22Rv1 (cell line): ENCODE data around the gene GREM2.

Experiments
- H3K27ac ChIP-seq: fragments of 450-650 bp; 2 replicates; pipeline ENCODE4 v1.5.1; 2017
- ZFX ChIP-seq: fragments of 450-650 bp; IDR thresholded peaks from 2 replicates; pipeline ENCODE4 v1.6.1; 2017; ENCODE audit warnings: antibody characterized with exemption, borderline replicate concordance
- TF ChIP-seq, protein P1 (sequence below): fragments of 450-650 bp; IDR thresholded peaks from 2 replicates; pipeline ENCODE4 v1.5.1; 2017; ENCODE audit warnings: mild to moderate bottlenecking

GREM2 gene

DNA sequence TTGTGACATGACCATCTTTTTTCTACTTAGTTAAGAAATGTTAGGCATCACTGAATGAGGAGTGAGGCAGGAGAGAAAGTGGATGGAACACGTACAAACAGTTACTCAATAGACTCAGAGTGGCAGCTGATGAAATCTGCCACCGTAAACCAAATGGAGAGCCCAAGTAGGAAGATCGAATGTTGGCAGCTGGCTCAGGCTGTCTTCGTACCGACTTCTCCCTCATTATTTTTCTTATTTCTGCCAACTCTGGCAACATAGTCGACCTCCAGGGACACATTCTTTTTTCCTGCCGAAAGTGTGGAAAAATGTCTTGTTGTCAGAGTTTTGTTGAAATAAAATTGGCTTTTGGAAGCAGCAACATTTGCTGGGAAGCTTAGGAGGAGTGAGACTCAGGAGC is 143.3 kb downstream of the GREM2 start:
- no peak overlapping the region for H3K27ac ChIP-seq
- TF ChIP-seq, protein P1, sequence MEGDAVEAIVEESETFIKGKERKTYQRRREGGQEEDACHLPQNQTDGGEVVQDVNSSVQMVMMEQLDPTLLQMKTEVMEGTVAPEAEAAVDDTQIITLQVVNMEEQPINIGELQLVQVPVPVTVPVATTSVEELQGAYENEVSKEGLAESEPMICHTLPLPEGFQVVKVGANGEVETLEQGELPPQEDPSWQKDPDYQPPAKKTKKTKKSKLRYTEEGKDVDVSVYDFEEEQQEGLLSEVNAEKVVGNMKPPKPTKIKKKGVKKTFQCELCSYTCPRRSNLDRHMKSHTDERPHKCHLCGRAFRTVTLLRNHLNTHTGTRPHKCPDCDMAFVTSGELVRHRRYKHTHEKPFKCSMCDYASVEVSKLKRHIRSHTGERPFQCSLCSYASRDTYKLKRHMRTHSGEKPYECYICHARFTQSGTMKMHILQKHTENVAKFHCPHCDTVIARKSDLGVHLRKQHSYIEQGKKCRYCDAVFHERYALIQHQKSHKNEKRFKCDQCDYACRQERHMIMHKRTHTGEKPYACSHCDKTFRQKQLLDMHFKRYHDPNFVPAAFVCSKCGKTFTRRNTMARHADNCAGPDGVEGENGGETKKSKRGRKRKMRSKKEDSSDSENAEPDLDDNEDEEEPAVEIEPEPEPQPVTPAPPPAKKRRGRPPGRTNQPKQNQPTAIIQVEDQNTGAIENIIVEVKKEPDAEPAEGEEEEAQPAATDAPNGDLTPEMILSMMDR = no peak
- no peak for TF ChIP-seq ZFX

DNA sequence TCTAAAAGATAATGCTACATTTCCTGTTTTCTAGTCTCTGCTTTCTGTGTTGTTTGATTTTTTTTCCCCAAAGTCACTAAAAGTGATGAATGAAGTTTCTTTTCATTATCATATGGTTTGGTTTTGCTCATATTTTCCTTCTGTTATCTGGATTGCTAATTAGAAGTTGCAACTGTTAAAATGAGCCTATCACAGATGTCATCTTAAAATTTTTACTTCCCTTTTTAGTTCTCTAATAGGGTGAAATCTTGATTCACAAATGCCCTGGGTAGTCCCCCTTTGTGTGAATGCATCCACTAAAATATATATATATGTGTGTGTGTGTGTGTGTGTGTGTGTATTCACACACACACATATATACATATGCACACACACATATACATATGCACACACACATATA is 144.1 kb downstream of the GREM2 start:
- TF ChIP-seq, protein P1 = no peak
- no peak overlapping the region for H3K27ac ChIP-seq

DNA sequence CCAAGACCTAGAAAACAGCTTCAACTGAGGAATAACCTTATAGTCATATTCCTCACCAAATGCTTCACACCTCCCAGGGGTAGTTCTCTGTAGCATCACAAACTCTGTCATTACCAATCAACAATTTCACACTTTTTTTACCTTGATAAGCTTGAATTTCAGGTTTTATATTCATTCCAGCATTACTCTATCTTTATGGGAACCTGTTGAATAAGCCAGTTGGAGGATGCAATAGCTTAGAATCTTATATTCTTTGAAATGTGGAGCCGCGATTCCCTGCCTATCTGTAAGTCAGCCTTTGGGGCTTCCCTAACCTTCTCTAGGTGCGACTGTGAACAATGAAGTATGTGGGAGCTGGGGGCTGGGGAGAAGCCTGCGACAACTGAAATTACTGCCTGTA is 145.4 kb downstream of the GREM2 start:
- TF ChIP-seq, protein P1 = no peak
- no peak for TF ChIP-seq ZFX
- no peak overlapping the region for H3K27ac ChIP-seq

DNA sequence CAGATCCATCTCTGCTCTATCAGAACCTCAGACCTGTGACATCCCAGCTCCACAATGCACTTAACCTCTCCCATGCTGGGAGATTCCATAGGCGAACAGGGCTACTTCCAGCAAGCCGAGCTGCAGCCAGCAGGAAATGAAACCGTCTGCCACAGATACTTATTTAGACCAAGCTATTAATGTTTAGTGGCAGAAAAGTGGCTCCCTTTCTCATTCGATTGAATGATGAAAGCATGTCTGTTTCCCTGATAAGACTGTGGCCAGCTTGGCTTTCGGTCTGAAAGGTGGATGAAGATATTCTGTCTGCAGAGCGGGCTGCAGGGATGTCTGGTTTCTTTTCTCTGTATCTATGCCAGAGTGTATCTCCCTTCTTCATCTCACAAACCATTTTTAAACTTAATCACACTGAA is 146.4 kb downstream of the GREM2 start:
- TF ChIP-seq, protein P1 = no peak
- no peak for TF ChIP-seq ZFX
- H3K27ac ChIP-seq = no peak overlapping the region

DNA sequence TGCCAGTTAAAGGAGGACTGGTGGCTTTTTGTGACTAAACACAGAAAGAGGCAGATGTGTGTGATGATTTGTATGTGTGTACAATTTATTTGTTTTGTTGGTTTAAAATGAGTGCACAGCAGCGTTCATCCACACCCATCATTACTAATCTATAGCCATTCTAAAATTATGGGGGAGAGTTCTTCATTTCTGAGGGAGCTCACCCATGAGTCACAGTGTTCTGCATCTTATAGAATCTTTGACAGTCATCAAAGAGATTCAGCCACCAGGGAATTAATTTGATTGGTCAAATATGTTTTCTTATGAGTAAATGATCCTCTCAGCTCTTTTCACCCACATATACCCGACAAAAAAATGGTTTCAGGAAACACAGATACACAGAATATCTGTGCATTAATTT is 147.9 kb downstream of the GREM2 start:
- H3K27ac ChIP-seq = no peak overlapping the region
- TF ChIP-seq, protein P1 = no peak
- TF ChIP-seq ZFX = no peak

DNA sequence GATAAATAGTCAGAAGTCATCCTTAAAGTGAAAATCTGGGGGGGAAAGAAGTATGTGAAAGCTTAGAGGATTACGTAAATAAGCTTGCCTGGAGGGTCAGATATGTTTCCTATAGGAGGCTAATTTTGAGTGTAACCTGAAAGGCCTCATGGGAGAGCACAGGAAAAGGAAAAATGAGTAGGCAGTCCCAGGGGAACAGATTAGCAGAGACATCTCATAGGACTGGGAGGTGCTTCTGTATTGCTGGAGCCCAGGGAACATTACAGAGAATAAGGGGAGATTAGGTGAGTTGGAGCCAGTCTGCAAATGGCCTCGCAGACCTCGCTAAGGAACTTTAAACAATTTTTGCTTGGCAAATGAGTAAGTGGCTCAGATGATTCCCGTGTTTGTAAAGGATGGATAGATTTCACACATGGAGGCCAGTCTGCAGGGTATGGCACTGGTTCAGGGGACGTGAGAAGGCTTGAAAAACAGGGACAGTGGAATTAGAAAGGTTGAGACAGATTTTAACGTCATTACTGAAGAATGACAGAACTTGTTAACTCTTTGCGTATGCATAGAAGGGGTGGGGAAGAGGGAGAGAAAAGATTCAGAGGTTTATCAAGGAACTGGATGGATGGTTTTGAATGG is 149.1 kb downstream of the GREM2 start:
- TF ChIP-seq, protein P1 = no peak
- TF ChIP-seq ZFX = no peak
- no peak overlapping the region for H3K27ac ChIP-seq

DNA sequence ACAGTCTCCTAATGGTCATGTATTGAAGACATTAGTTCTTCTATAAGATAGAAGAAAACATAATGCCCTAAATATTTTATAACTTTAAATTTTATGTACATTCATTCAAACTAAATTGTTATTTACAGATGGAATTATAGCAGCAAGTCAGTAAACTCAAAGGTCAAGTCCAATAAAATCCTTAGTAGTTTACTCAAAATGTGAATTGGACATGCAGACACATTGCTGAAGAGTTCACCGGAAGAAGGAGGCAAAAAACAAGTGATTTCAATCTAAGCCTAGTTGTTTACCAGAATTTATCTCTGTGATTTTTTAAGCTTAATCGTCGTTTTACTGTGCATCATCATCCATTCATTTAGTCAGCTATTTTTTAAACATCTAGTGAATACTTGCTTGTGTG is 149.7 kb downstream of the GREM2 start:
- no peak overlapping the region for H3K27ac ChIP-seq
- TF ChIP-seq, protein P1 = no peak
